Measurements from ENCODE around the gene DDIT3. TPM values are rescaled to one million over a fixed set of nuclear protein-coding genes. Genes with fewer than 3 reads are reported as not detected.
"Not testable (repeated sequence)": the region's sequence is repeated elsewhere in the genome, so short reads cannot be mapped to it uniquely, and the experiment has no call there.

Gene DDIT3
- total RNA-seq, 1 experiment from 2014 or later, result 26.9 TPM

- DNase-seq (ENCODE audit: low spot score), result no peak
Measured at GRCh38 chr12:57525615-57526383, 5.5 kb upstream of the DDIT3 start.

GRCh38 chr12:57524814-57525614, 4.7 kb upstream of the DDIT3 start:
- DNase-seq (ENCODE audit: low spot score), result no peak

GRCh38 chr12:57523706-57524614, 3.6 kb upstream of the DDIT3 start:
- no peak for DNase-seq (ENCODE audit: low spot score)

GRCh38 chr12:57522887-57523705, 2.8 kb upstream of the DDIT3 start:
- DNase-seq (ENCODE audit: low spot score), result peak; percentile 49

GRCh38 chr12:57522011-57522886, 1.9 kb upstream of the DDIT3 start, which contains the start of gene MBD6:
Gene MBD6, plus strand, starts transcription at chr12:57522824. Its CDS starts 1,480 bp downstream, at chr12:57524304.
- DNase-seq (ENCODE audit: low spot score), result peak; percentile 89

GRCh38 chr12:57521525-57522010, 1.3 kb upstream of the DDIT3 start:
- DNase-seq (ENCODE audit: low spot score), result peak; percentile 63

GRCh38 chr12:57519796-57520052, 590 bp downstream of the DDIT3 start:
- DNase-seq (ENCODE audit: low spot score), result no peak

GRCh38 chr12:57518920-57519795, 1.2 kb downstream of the DDIT3 start:
- peak; percentile 11 for DNase-seq (ENCODE audit: low spot score)

GRCh38 chr12:57518176-57518919, 2.0 kb downstream of the DDIT3 start:
- DNase-seq (ENCODE audit: low spot score), result no peak

- not testable (repeated sequence) for DNase-seq (ENCODE audit: low spot score)
Measured at GRCh38 chr12:57517718-57518117, 2.6 kb downstream of the DDIT3 start.

GRCh38 chr12:57517187-57517586, 3.1 kb downstream of the DDIT3 start:
- no peak for DNase-seq (ENCODE audit: low spot score)

- DNase-seq (ENCODE audit: low spot score), result no peak
Measured at GRCh38 chr12:57516617-57517153, 3.6 kb downstream of the DDIT3 start.

GRCh38 chr12:57515934-57516541, 4.3 kb downstream of the DDIT3 start:
- no peak for DNase-seq (ENCODE audit: low spot score)

GRCh38 chr12:57515408-57515933, 4.8 kb downstream of the DDIT3 start:
- no peak for DNase-seq (ENCODE audit: low spot score)

- no peak for DNase-seq (ENCODE audit: low spot score)
Measured at GRCh38 chr12:57514720-57515407, 5.5 kb downstream of the DDIT3 start.

- DNase-seq (ENCODE audit: low spot score), result not testable (repeated sequence)
Measured at GRCh38 chr12:57514246-57514645, 6.1 kb downstream of the DDIT3 start.

Data from HT-29 (cell line).